Neural cell (in vitro differentiated cells): ENCODE results near the gene MTFP1.

ENCODE experiments used
- EZH2 ChIP-seq: fragments of 200-600, 300-800 bp; shearing (Covaris generic), sonication (generic); IDR thresholded peaks from 2 replicates; pipeline ENCODE4 v1.6.1; 2014; ENCODE audit warnings: antibody characterized with exemption, low read length, borderline replicate concordance, mild to moderate bottlenecking; ENCODE audit not compliant: insufficient read depth, poor library complexity, severe bottlenecking
- POLR2AphosphoS5 ChIP-seq: IDR thresholded peaks from 2 replicates; pipeline ENCODE4 v1.6.1; 2012
- RAD21 ChIP-seq: fragments of 450-650 bp; conservative IDR thresholded peaks from 2 replicates; pipeline ENCODE4 v1.6.1; 2014; ENCODE audit warnings: antibody characterized with exemption, mild to moderate bottlenecking, moderate library complexity
- TAF1 ChIP-seq: IDR thresholded peaks from 2 replicates; pipeline ENCODE4 v1.6.1; 2012; ENCODE audit warnings: low read depth
- TF ChIP-seq, protein P1 (sequence below): fragments of 450-650 bp; IDR thresholded peaks from 2 replicates; pipeline ENCODE4 v1.5.1; 2014; ENCODE audit warnings: antibody characterized with exemption, mild to moderate bottlenecking, moderate library complexity; ENCODE audit not compliant: poor library complexity, severe bottlenecking
- TF ChIP-seq, protein P2 (sequence below): IDR thresholded peaks from 2 replicates; pipeline ENCODE4 v1.6.1; 2012; ENCODE audit warnings: borderline replicate concordance

DNA sequence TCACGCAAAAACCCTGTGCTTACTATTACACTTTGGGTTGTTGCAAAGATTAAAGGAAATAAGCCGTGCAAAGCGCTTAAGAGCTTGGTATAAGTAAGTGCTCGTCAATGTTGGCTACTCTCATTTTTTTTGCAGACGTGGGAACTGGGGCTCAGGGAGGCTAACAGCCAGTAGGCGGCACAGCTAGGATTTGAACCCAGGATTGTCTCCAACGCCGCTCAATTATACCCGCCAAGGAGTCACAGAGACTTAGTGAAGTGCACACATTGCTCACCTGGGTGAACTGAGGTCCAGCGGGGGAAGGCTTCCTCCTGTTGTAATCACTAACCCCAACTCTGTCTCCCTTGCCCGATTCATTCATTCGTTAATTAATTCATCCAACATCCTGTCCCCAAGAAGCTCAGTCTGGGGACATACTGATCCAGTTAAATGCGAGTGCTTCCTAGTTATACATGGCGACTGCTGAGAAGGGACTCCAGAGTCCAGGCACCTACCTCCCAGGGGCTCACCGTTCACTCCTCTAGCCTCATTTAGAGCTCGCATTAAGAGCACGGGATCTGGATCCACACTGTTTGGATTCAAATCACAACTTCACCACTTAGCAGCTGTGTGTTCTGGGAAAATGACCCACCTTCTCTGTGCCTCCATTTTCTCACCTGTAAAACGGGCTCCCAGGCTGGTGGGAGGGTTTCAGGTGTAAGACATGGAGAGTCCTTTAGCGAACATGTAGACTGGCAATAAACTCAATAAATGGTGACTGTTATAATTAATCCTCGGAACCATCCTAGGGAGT is 838 bp upstream of the MTFP1 start:
- TF ChIP-seq EZH2 (no peak), TAF1 (no peak), RAD21 (no peak), POLR2AphosphoS5 (no peak)
- TF ChIP-seq, protein P1, sequence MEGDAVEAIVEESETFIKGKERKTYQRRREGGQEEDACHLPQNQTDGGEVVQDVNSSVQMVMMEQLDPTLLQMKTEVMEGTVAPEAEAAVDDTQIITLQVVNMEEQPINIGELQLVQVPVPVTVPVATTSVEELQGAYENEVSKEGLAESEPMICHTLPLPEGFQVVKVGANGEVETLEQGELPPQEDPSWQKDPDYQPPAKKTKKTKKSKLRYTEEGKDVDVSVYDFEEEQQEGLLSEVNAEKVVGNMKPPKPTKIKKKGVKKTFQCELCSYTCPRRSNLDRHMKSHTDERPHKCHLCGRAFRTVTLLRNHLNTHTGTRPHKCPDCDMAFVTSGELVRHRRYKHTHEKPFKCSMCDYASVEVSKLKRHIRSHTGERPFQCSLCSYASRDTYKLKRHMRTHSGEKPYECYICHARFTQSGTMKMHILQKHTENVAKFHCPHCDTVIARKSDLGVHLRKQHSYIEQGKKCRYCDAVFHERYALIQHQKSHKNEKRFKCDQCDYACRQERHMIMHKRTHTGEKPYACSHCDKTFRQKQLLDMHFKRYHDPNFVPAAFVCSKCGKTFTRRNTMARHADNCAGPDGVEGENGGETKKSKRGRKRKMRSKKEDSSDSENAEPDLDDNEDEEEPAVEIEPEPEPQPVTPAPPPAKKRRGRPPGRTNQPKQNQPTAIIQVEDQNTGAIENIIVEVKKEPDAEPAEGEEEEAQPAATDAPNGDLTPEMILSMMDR = no peak
- TF ChIP-seq, protein P2, sequence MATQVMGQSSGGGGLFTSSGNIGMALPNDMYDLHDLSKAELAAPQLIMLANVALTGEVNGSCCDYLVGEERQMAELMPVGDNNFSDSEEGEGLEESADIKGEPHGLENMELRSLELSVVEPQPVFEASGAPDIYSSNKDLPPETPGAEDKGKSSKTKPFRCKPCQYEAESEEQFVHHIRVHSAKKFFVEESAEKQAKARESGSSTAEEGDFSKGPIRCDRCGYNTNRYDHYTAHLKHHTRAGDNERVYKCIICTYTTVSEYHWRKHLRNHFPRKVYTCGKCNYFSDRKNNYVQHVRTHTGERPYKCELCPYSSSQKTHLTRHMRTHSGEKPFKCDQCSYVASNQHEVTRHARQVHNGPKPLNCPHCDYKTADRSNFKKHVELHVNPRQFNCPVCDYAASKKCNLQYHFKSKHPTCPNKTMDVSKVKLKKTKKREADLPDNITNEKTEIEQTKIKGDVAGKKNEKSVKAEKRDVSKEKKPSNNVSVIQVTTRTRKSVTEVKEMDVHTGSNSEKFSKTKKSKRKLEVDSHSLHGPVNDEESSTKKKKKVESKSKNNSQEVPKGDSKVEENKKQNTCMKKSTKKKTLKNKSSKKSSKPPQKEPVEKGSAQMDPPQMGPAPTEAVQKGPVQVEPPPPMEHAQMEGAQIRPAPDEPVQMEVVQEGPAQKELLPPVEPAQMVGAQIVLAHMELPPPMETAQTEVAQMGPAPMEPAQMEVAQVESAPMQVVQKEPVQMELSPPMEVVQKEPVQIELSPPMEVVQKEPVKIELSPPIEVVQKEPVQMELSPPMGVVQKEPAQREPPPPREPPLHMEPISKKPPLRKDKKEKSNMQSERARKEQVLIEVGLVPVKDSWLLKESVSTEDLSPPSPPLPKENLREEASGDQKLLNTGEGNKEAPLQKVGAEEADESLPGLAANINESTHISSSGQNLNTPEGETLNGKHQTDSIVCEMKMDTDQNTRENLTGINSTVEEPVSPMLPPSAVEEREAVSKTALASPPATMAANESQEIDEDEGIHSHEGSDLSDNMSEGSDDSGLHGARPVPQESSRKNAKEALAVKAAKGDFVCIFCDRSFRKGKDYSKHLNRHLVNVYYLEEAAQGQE = no peak
